Measurements from ENCODE around the gene LIPI.
A peak's percentile ranks its signal among the peaks of the same experiment; 100 is the strongest.
"Not testable (repeated sequence)": the region's sequence is repeated elsewhere in the genome, so short reads cannot be mapped to it uniquely, and the experiment has no call there.

The LIPI gene

DNA sequence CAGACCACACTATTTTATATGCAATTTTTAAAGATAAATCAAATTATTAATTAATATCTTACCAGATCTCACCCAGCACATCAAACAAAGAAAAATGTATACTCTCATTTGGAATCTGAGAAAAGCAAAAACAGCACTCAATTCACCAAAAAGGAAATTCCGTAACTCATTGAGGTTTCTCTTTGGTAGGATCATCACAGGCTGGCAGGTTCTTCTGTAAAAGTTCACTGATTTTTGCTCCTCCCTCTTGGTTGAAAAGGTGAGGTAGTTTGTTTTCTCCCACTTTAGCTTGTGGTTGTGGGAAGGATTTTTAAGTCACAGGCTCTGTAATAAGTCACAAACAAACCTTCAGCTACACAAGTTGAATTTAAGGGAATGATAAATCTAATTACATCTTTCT, at the start of gene LIPI:
Gene LIPI, minus strand, starts transcription at position 218 of the 400 bp plus-strand sequence. Its CDS starts 110 bp downstream, at position 108.
- no peak for DNase-seq

DNA sequence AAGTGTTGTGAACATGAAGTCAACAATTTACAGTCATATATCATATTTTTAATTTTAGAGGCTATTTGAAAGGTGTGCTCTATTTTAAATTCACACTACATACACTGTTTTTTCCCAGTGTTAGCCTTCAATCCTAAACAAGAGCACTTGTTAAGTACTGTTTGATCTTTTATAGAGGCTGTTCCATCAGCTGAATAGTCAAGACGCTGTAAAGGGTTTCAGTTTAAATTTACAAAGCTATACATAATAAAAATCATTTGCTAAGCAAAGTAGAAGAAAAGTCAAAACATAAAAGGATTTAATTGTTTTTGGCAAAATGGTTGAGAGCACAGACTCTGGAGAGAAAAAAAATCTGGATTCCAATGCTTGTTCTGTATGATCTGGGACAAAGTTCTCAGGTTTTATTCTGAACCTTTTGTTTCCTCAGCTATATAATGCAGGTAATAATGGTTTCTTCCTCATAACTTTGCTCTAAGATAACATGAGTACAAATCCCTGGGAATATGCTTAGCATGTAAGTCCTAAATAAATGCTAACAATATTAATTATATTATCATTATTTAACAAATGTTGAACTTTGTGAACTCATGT, 49.5 kb upstream of the LIPI start:
- DNase-seq = no peak

DNA sequence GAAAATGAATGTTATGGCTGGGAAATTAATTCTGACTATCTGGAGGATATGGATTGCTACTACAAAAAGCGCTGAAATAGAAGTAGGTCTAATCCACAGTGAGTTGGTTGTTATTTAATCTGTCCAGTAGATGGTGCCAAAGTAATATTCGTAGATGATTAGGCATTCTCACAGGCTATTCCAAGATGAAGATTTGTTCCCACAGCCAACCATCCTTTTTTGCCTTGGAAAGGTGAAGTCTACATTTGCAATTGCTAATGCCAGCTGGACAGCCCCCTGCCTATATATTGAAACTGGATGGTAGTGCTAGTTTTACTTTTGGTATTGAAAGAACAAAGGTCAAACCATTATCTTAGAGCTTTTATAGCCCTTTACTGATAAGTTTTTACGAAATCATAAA, 49.0 kb upstream of the LIPI start:
- DNase-seq = no peak

DNA sequence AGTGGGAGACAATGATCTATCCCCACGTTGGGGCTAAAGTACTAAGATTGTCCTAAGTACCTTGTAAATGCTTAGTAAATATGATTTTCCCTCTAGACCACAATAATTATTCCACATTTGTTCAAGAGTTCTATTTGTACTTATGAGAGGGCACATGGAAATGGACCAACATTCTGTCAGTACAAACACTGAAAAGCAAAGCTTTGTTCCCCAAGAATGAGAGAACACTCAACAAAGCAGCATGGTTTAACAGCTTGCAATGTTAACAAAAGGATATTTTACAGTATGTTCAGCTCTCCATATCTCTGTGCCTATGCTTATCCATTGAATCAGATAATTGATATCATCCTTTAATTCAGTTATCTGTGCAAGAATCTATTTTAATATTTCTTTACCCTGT, 40.6 kb upstream of the LIPI start:
- no peak for DNase-seq

GRCh38 chr21:14245711-14246110, 35.0 kb upstream of the LIPI start:
- DNase-seq = no peak

DNA sequence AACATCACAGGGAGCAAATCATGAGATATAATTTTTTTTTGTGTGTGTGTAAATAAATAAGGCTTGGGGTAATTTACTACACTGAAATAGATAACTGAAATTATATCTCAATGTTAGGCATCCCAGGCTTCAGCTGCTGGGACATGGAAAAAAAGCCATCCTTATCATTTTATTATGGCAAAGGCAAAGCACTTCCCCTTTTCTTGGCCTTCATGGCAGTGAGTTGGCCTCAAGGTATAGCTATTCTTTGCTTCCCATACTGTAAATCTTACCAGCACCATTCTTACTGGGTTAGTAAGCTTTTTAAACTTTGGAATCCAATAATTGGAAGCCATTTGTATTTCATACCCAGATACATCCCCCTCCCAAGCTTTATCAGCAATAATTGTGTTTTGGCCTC, 34.2 kb upstream of the LIPI start:
- no peak for DNase-seq

DNA sequence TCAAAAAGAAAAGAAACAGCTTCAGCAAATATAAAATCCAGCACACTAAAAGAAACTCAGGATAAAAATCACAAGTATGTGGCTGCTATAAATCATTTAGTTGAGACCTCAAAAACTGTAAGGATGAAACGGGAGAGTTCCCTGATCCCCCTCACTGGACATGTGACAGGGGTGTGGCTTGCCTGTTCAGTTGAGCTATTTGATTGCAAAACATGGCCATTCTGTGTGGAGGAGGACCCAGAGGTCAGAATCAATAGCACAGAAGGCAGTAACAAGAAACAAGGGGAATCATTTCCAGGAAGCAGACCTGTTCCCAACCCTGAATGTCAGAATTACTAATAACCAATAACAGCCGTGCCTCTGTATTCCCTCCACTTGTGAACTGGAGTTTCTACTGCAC, 33.1 kb upstream of the LIPI start:
- DNase-seq = no peak

- no peak for DNase-seq
These were observed 32.7 kb upstream of the LIPI start for GRCh38 chr21:14243461-14243860.

DNA sequence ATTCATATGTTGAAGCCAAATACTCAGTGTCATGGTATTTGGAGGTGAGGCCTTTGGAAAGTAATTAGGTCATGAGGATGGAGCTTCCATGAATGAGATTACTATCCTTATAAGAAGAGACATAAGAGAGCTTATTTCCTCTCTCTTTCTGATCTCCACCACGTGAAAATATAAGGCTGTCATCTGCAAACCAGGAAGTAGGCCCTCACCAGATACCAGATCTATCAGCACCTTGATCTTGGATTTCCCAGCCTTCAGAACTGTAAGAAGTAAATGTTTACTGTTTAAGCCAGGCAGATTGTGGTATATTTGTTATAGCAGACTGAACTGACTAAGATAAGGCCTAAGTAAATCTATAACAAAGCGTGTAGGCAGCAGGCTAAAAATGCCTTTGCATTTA, 30.5 kb upstream of the LIPI start:
- DNase-seq = no peak

- no peak for DNase-seq
These were observed 28.5 kb upstream of the LIPI start for GRCh38 chr21:14239281-14239680.

GRCh38 chr21:14236180-14236579, 25.4 kb upstream of the LIPI start:
- no peak for DNase-seq

DNA sequence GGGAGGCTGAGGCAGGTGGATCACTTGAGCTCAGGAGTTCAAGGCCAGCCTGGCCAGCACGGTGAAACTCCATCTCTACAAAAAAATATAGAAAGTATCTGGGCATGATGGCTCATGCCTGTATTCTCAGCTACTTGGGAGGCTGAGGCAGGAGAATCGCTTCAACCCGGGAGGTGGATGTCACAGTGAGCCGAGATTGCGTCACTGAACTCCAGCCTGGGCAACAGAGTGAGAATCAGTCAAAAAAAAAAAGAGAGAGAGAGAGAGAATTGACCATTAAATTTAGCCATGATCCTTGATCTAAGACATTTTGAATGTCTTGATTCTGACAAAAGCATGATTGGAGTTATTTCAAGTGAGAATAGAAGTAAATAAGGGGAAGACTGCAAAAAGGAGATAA, 24.3 kb upstream of the LIPI start:
- no peak for DNase-seq

- no peak for DNase-seq
These were observed 18.6 kb upstream of the LIPI start for GRCh38 chr21:14229399-14229798.

DNA sequence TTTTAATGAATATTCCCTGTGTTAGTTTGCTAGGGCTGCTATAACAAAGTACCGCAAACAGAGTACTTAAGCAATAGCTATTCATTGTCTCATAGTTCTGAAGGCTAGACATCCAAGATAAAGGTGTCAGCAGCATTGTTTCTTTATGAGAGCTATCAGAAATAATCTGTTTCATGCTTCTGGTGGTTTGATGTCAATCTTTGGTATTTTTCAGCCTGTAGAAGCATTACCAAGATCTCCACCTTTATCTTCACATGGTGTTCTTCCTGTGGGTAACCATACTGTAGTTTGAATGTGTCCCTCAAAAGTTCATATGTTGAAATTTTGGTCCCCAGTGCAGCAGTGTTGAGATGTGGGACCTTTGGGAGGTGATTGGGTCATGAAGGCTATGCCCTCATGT, 12.6 kb upstream of the LIPI start:
- DNase-seq = no peak

- peak; percentile 40 for DNase-seq
These were observed 5.4 kb upstream of the LIPI start, which contains the start of gene RBM11 for GRCh38 chr21:14215971-14216641. TSS of gene RBM11 (plus strand) at chr21:14216157. CDS start at chr21:14216187, 30 bp downstream.

DNA sequence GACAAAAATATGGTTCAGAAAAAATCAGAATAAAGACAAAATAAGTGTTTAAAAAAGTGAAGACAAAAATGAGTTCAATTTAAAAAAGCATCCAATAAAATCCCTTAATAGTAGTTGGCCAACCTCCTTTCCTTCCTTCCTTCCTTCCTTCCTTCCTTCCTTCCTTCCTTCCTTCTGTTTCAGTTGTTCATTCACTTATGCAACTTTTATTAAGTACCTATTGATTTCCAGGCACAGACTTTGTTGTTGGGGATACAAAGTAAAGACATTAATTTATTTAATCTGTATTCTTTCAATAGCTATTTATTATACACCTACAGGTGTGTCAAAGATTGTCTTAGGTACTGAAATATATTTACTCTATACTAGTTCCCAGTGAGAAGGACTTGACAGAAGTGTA, 2.4 kb upstream of the LIPI start:
- DNase-seq = no peak

DNA sequence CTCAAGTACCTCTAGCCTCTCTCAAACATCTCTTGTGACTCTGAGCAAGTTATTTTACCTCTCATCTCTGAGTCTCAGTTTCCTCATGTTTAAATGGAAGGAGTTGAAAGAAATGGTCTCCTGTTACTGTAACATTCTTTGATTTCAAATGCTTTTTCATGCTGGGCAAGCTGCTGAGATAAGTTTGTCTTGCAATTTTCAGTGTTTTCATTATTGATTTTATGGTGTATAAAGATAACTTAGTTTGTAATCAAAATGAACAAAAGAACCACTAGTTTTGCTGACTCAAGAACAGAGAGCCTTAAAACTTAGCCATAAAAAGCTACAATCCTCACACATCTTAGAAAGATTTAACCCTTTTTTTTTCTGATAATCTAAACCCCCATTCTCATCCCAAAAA, 4.5 kb downstream of the LIPI start:
- DNase-seq = no peak

GRCh38 chr21:14166463-14167223, 44.1 kb downstream of the LIPI start:
- not testable (repeated sequence) for DNase-seq

DNA sequence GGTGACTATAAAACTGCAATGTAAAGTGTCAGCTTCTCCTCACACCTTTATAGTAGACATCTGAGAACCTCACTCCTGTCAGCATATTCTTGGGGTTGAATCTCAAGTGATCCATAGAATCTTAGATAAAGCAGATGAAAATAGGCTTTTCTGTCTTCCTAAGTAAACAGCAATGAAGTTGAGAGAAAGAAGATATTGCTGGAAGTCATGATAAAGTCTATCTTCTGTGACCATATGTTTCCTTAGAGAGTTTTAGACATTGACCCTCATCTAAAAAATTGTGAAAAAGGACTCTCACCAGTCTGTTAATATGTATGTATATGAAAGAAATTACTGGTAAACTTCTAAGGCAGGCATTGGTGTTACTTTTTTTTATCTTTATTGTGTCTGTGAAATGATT, 66.8 kb downstream of the LIPI start:
- no peak for DNase-seq

- DNase-seq = no peak
These were observed 86.5 kb downstream of the LIPI start for GRCh38 chr21:14124266-14124665.

- DNase-seq = no peak
These were observed 89.0 kb downstream of the LIPI start for GRCh38 chr21:14121719-14122118.

DNA sequence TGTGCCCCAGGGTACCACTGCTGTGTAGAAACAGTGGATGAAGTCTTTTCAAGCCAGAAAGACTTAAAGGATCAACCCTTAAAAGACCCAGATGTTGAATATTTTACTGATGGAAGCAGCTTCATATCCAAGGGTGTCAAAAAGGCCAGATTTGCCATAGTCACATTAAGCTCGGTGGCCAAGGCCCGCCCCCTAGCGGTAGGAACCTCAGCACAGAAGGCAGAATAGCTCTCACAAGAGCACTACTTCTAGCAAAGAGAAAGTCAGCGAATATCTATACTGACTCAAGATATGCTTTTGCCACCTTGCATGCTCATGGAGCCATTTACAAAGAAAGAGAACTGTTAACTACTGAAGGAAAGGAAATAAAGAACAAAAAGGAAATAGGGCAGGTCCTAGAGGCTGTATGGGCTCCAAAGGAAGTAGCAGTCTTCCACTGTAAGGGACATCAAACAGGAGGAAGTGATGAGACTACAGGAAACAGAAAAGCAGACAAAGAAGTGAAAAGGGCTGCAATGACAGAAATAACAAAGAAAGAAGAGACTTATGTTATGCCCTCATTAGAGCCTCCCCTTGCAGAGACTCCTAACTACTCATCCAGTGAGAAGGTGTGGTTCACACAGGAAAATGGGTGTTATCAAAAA, 90.5 kb downstream of the LIPI start:
- no peak for DNase-seq

- no peak for DNase-seq
These were observed 91.7 kb downstream of the LIPI start for GRCh38 chr21:14119038-14119437.

DNA sequence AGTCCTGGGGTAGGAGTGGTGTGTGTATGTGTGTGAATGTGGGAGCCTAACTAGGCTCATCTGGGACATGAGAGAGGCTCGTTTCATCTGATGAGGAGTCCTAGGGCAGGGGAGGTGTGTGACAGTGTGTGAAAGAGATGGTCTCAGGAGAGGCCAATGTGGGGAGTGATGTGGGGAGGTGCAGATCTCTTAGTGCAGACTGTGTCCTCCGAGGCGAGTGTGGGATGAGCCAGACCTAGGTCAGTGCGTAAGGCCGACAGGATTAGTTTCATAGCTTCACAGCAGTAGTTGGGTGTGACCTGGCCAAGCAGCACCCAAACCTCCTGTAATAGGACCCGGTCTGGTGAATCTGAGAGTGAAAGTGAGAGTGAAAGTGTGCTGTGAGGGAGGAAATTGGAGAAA, 94.7 kb downstream of the LIPI start:
- DNase-seq = no peak

Data from DMS79 (cell line).